Activated CD4-positive, CD25-positive, alpha-beta regulatory T cell (primary cell): Measurements from ENCODE around the gene PGA4.
"Not testable (repeated sequence)": the region's sequence is repeated elsewhere in the genome, so short reads cannot be mapped to it uniquely, and the experiment has no call there.

ENCODE experiments used
- DNase-seq, 4 experiments: peaks; one replicate each; lab custom pipeline; 2025; lab: John Stamatoyannopoulos, UW

Gene PGA4

GRCh38 chr11:61250796-61251765, 28.9 kb downstream of the PGA4 start:
- DNase-seq: not testable (repeated sequence)

- not testable (repeated sequence) for DNase-seq
Observed at GRCh38 chr11:61252332-61252731, 30.2 kb downstream of the PGA4 start.

- DNase-seq: peak; percentile 15 to 50 (median 22)
Observed at GRCh38 chr11:61254403-61255025, 32.4 kb downstream of the PGA4 start.

GRCh38 chr11:61256710-61257482, 34.7 kb downstream of the PGA4 start:
- no peak for DNase-seq

GRCh38 chr11:61258546-61258945, 36.4 kb downstream of the PGA4 start:
- DNase-seq: no peak

GRCh38 chr11:61259363-61259762, 37.2 kb downstream of the PGA4 start:
- DNase-seq: no peak

- DNase-seq: no peak
Observed at GRCh38 chr11:61264371-61264770, 42.2 kb downstream of the PGA4 start.

- DNase-seq: no peak
Observed at GRCh38 chr11:61264795-61265194, 42.6 kb downstream of the PGA4 start.

GRCh38 chr11:61265357-61265756, 43.2 kb downstream of the PGA4 start:
- no peak for DNase-seq

GRCh38 chr11:61266602-61267001, 44.5 kb downstream of the PGA4 start:
- DNase-seq: no peak

- DNase-seq: no peak
Observed at GRCh38 chr11:61267437-61267841, 45.3 kb downstream of the PGA4 start.

- DNase-seq: no peak
Observed at GRCh38 chr11:61268588-61269250, 46.6 kb downstream of the PGA4 start.

GRCh38 chr11:61270354-61271076, 48.4 kb downstream of the PGA4 start:
- no peak for DNase-seq

GRCh38 chr11:61272731-61273130, 50.6 kb downstream of the PGA4 start:
- no peak for DNase-seq

- DNase-seq: no peak
Observed at GRCh38 chr11:61273178-61274078, 51.3 kb downstream of the PGA4 start.

GRCh38 chr11:61274084-61274483, 51.9 kb downstream of the PGA4 start:
- DNase-seq: no peak

- DNase-seq: no peak
Observed at GRCh38 chr11:61275191-61275590, 53.0 kb downstream of the PGA4 start.

GRCh38 chr11:61277186-61278000, 55.2 kb downstream of the PGA4 start:
- no peak for DNase-seq

- no peak for DNase-seq
Observed at GRCh38 chr11:61278001-61278470, 55.9 kb downstream of the PGA4 start.
